ENCODE measurements around the gene ARHGAP40.

The ARHGAP40 gene

DNA sequence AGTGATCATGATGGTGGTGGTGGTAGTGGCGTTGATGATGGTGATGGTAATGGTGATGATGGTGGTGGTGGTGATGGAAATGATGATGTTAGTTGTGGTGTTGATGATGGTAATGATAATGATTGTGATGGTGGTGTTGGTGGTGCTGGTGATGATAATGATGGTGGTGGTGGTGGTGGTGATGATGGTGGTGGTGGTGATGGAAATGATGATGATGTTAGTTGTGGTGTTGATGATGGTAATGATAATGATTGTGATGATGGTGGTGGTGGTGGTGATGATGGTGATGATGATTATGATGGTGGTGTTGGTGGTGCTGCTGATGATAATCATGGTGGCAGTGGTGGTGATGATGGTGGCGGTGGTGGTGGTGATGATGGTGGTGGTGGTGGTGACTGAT, 51.4 kb downstream of the ARHGAP40 start:
- Histone ChIP-seq H3K4me1 (ENCODE audit: control insufficient read depth, low read depth, low read length) (no peaks in the 10 kb centered on the region), H3K36me3 (ENCODE audit: control insufficient read depth, insufficient read depth, low read length) (no peaks in the 10 kb centered on the region), H3K4ac (ENCODE audit: low read depth, low read length) (no peak overlapping the region), H3K79me1 (ENCODE audit: low read length) (no peaks in the 10 kb centered on the region), H3K27ac (ENCODE audit: low read depth, low read length) (no peak overlapping the region), H2BK15ac (replicated peaks; ENCODE audit: low read depth) (no peak overlapping the region), H3K9ac (ENCODE audit: low read length) (no peak overlapping the region), H3K56ac (ENCODE audit: low read length) (no peak overlapping the region), H4K8ac (ENCODE audit: low read depth, low read length) (no peak overlapping the region), H3K4me3 (ENCODE audit: low read length) (no peak overlapping the region), H3K27me3 (ENCODE audit: insufficient read depth, low read length, poor library complexity) (no peaks in the 10 kb centered on the region), H3K4me2 (ENCODE audit: low read length) (no peak overlapping the region), H2BK5ac (ENCODE audit: low read length) (no peak overlapping the region), H2BK120ac (ENCODE audit: low read depth, low read length) (no peak overlapping the region), H2AK5ac (ENCODE audit: low read length) (no peak overlapping the region), H3K79me2 (ENCODE audit: control insufficient read depth, insufficient read depth, low read length) (no peaks in the 10 kb centered on the region), H4K5ac (ENCODE audit: low read length) (no peak overlapping the region), H3K23ac (ENCODE audit: low read length) (no peak overlapping the region), H3K18ac (ENCODE audit: low read length) (no peak overlapping the region)
- DNase-seq: no peak
- WGBS (ENCODE audit: extremely low coverage, insufficient coverage, low lambda C conversion rate): no CpG with 5 or more reads among the region's 2 CpGs

GRCh38 chr20:38657390-38657789, 55.8 kb downstream of the ARHGAP40 start:
- Histone ChIP-seq H3K79me2 (ENCODE audit: control insufficient read depth, insufficient read depth, low read length) (no peaks in the 10 kb centered on the region), H3K27me3 (ENCODE audit: insufficient read depth, low read length, poor library complexity) (no peaks in the 10 kb centered on the region), H2BK15ac (replicated peaks; ENCODE audit: low read depth) (no peak overlapping the region), H3K4me1 (ENCODE audit: control insufficient read depth, low read depth, low read length) (no peaks in the 10 kb centered on the region), H3K36me3 (ENCODE audit: control insufficient read depth, insufficient read depth, low read length) (no peaks in the 10 kb centered on the region), H2BK120ac (ENCODE audit: low read depth, low read length) (no peak overlapping the region), H3K56ac (ENCODE audit: low read length) (no peak overlapping the region), H2BK5ac (ENCODE audit: low read length) (no peak overlapping the region), H4K5ac (ENCODE audit: low read length) (no peak overlapping the region), H3K27ac (ENCODE audit: low read depth, low read length) (no peak overlapping the region), H3K4ac (ENCODE audit: low read depth, low read length) (no peak overlapping the region), H2AK5ac (ENCODE audit: low read length) (no peak overlapping the region), H3K79me1 (ENCODE audit: low read length) (no peaks in the 10 kb centered on the region), H3K23ac (ENCODE audit: low read length) (no peak overlapping the region), H3K4me2 (ENCODE audit: low read length) (no peak overlapping the region), H3K9ac (ENCODE audit: low read length) (no peak overlapping the region), H3K18ac (ENCODE audit: low read length) (no peak overlapping the region), H3K4me3 (ENCODE audit: low read length) (no peak overlapping the region), H4K8ac (ENCODE audit: low read depth, low read length) (no peak overlapping the region)
- WGBS (ENCODE audit: extremely low coverage, insufficient coverage, low lambda C conversion rate): no CpG with 5 or more reads among the region's 5 CpGs
- DNase-seq: no peak

DNA sequence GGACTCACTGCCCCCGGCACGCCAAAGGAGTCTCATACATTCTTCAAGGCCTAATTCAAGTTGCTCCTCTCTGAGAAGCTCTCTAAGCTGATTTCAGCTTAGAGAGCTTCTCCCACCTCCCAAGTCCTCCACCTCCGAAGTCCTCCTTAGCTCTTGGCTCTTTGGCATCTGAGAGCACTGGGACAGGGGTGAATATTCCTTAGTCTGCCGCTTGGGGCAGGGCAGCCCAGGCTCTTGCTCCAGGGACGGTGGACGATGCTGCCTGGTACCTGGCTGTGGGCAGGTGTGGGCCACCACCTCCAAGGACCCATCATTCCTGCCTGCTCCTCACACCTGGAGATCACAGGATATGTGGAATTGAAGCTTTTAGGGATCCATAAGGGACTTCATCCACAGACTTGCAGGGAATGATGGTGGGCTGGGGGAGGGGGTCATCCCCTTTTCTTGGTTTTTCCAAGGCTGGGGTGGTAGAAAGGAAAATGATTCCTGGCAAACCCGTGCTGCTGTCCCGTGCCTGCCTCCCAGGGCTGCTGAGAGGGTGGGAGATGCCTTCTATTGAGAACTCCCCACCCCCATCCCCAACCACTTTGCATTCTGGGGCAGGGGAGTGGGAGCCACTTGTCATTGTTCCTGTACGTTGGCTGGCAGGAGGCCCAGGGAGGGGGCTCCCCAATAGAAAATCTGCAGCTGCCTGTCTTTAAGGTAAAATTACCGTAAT, 57.4 kb downstream of the ARHGAP40 start:
- Histone ChIP-seq H3K79me1 (ENCODE audit: low read length) (no peaks in the 10 kb centered on the region), H3K4me1 (ENCODE audit: control insufficient read depth, low read depth, low read length) (no peaks in the 10 kb centered on the region), H3K27ac (ENCODE audit: low read depth, low read length) (no peak overlapping the region), H2BK120ac (ENCODE audit: low read depth, low read length) (no peak overlapping the region), H4K5ac (ENCODE audit: low read length) (no peak overlapping the region), H3K27me3 (ENCODE audit: insufficient read depth, low read length, poor library complexity) (no peaks in the 10 kb centered on the region), H3K18ac (ENCODE audit: low read length) (no peak overlapping the region), H2BK15ac (replicated peaks; ENCODE audit: low read depth) (no peak overlapping the region), H3K56ac (ENCODE audit: low read length) (no peak overlapping the region), H3K4ac (ENCODE audit: low read depth, low read length) (no peak overlapping the region), H2BK5ac (ENCODE audit: low read length) (no peak overlapping the region), H3K79me2 (ENCODE audit: control insufficient read depth, insufficient read depth, low read length) (no peaks in the 10 kb centered on the region), H2AK5ac (ENCODE audit: low read length) (no peak overlapping the region), H3K4me2 (ENCODE audit: low read length) (no peak overlapping the region), H3K23ac (ENCODE audit: low read length) (no peak overlapping the region), H3K36me3 (ENCODE audit: control insufficient read depth, insufficient read depth, low read length) (no peaks in the 10 kb centered on the region), H3K4me3 (ENCODE audit: low read length) (no peak overlapping the region), H3K9ac (ENCODE audit: low read length) (no peak overlapping the region), H4K8ac (ENCODE audit: low read depth, low read length) (no peak overlapping the region)
- peak; percentile 86 for DNase-seq
- no CpG with 5 or more reads among the region's 10 CpGs for WGBS (ENCODE audit: extremely low coverage, insufficient coverage, low lambda C conversion rate)

- no CpG with 5 or more reads among the region's 4 CpGs for WGBS (ENCODE audit: extremely low coverage, insufficient coverage, low lambda C conversion rate)
- no peak overlapping the region for H3K9ac ChIP-seq (ENCODE audit: low read length)
- no peak overlapping the region for H3K4me2 ChIP-seq (ENCODE audit: low read length)
- no peak overlapping the region for H3K4me3 ChIP-seq (ENCODE audit: low read length)
- H3K79me1 ChIP-seq (ENCODE audit: low read length): no peaks in the 10 kb centered on the region
- H3K23ac ChIP-seq (ENCODE audit: low read length): no peak overlapping the region
- DNase-seq: no peak
- H3K79me2 ChIP-seq (ENCODE audit: control insufficient read depth, insufficient read depth, low read length): no peaks in the 10 kb centered on the region
- H3K36me3 ChIP-seq (ENCODE audit: control insufficient read depth, insufficient read depth, low read length): no peaks in the 10 kb centered on the region
- no peak overlapping the region for H4K8ac ChIP-seq (ENCODE audit: low read depth, low read length)
- H3K4ac ChIP-seq (ENCODE audit: low read depth, low read length): no peak overlapping the region
- H3K56ac ChIP-seq (ENCODE audit: low read length): no peak overlapping the region
- no peak overlapping the region for H4K5ac ChIP-seq (ENCODE audit: low read length)
- H2AK5ac ChIP-seq (ENCODE audit: low read length): no peak overlapping the region
- H2BK5ac ChIP-seq (ENCODE audit: low read length): no peak overlapping the region
- H3K4me1 ChIP-seq (ENCODE audit: control insufficient read depth, low read depth, low read length): no peaks in the 10 kb centered on the region
- H3K27ac ChIP-seq (ENCODE audit: low read depth, low read length): no peak overlapping the region
- H2BK15ac ChIP-seq (replicated peaks; ENCODE audit: low read depth): no peak overlapping the region
- no peak overlapping the region for H2BK120ac ChIP-seq (ENCODE audit: low read depth, low read length)
- H3K27me3 ChIP-seq (ENCODE audit: insufficient read depth, low read length, poor library complexity): no peaks in the 10 kb centered on the region
- no peak overlapping the region for H3K18ac ChIP-seq (ENCODE audit: low read length)
These were observed 57.9 kb downstream of the ARHGAP40 start for GRCh38 chr20:38659597-38659880.

DNA sequence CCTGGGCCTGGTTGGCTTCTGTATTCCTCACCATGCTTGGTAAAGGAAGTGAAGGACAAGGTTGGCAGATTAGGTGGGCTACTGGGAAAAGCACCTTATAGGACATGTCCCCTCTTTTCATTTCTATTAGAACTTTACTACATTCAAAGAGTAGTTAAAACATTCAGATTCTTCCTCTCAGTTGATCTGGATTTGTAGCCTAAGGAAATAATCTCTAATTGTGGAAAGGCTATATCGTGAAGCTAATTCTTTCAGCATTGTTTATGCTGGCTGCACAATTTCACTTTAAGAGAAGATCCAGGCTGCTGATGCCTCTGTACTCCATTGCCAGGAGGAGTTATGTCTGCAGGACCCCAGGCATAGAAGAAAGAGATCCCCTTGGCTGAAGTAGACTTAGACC, 58.8 kb downstream of the ARHGAP40 start:
- no CpG with 5 or more reads among the region's 1 CpG for WGBS (ENCODE audit: extremely low coverage, insufficient coverage, low lambda C conversion rate)
- H3K27ac ChIP-seq (ENCODE audit: low read depth, low read length): no peak overlapping the region

DNA sequence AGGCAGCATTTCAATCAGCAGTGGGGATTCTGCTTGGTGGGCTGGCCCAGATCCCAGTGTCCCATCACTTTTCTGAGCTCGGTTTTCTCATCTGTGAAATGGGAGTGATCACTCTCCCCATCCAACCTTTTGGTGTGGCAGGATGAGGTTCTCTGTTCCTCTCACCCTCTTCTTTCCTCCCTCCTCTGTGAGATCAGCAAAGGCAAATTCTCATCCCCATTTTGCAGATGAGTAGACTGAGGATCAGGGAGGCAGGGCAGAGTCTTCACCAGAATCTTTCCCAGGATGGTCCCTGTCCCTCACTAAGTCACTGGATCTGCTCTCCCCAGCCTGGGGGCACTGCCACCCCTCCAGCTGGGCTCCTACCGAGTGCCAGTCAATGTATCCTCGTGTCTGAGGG, 62.1 kb downstream of the ARHGAP40 start:
- no CpG with 5 or more reads among the region's 3 CpGs for WGBS (ENCODE audit: extremely low coverage, insufficient coverage, low lambda C conversion rate)
- Histone ChIP-seq H2BK15ac (replicated peaks; ENCODE audit: low read depth) (no peak overlapping the region), H3K79me1 (ENCODE audit: low read length) (no peaks in the 10 kb centered on the region), H2BK5ac (ENCODE audit: low read length) (no peak overlapping the region), H3K27me3 (ENCODE audit: insufficient read depth, low read length, poor library complexity) (no peaks in the 10 kb centered on the region), H3K36me3 (ENCODE audit: control insufficient read depth, insufficient read depth, low read length) (no peaks in the 10 kb centered on the region), H3K4ac (ENCODE audit: low read depth, low read length) (no peak overlapping the region), H3K27ac (ENCODE audit: low read depth, low read length) (no peak overlapping the region), H3K23ac (ENCODE audit: low read length) (no peak overlapping the region), H4K5ac (ENCODE audit: low read length) (no peak overlapping the region), H3K4me3 (ENCODE audit: low read length) (no peak overlapping the region), H3K4me1 (ENCODE audit: control insufficient read depth, low read depth, low read length) (no peaks in the 10 kb centered on the region), H3K56ac (ENCODE audit: low read length) (no peak overlapping the region), H3K9ac (ENCODE audit: low read length) (no peak overlapping the region), H2BK120ac (ENCODE audit: low read depth, low read length) (no peak overlapping the region), H4K8ac (ENCODE audit: low read depth, low read length) (no peak overlapping the region), H2AK5ac (ENCODE audit: low read length) (no peak overlapping the region), H3K4me2 (ENCODE audit: low read length) (no peak overlapping the region), H3K79me2 (ENCODE audit: control insufficient read depth, insufficient read depth, low read length) (no peaks in the 10 kb centered on the region), H3K18ac (ENCODE audit: low read length) (no peak overlapping the region)
- no peak for DNase-seq

More for the DNA sequence above, 58.8 kb downstream of the ARHGAP40 start:
- Histone ChIP-seq H3K4me3 (ENCODE audit: low read length) (no peak overlapping the region), H3K27me3 (ENCODE audit: insufficient read depth, low read length, poor library complexity) (no peaks in the 10 kb centered on the region), H4K5ac (ENCODE audit: low read length) (no peak overlapping the region), H3K79me1 (ENCODE audit: low read length) (no peaks in the 10 kb centered on the region), H3K4me2 (ENCODE audit: low read length) (no peak overlapping the region), H3K36me3 (ENCODE audit: control insufficient read depth, insufficient read depth, low read length) (no peaks in the 10 kb centered on the region), H2BK120ac (ENCODE audit: low read depth, low read length) (no peak overlapping the region), H3K9ac (ENCODE audit: low read length) (no peak overlapping the region), H3K56ac (ENCODE audit: low read length) (no peak overlapping the region), H2BK15ac (replicated peaks; ENCODE audit: low read depth) (no peak overlapping the region), H2BK5ac (ENCODE audit: low read length) (no peak overlapping the region), H3K79me2 (ENCODE audit: control insufficient read depth, insufficient read depth, low read length) (no peaks in the 10 kb centered on the region), H3K4me1 (ENCODE audit: control insufficient read depth, low read depth, low read length) (no peaks in the 10 kb centered on the region), H3K4ac (ENCODE audit: low read depth, low read length) (no peak overlapping the region), H3K18ac (ENCODE audit: low read length) (no peak overlapping the region), H4K8ac (ENCODE audit: low read depth, low read length) (no peak overlapping the region), H2AK5ac (ENCODE audit: low read length) (no peak overlapping the region), H3K23ac (ENCODE audit: low read length) (no peak overlapping the region)
- no peak for DNase-seq
